Muscle layer of colon (tissue), 2 donors: Measurements from ENCODE around the gene GON4L.
"Not testable (repeated sequence)": the region's sequence is repeated elsewhere in the genome, so short reads cannot be mapped to it uniquely, and the experiment has no call there.

Source experiments
- H3K27ac ChIP-seq: one replicate; pipeline ENCODE4 v1.7.0; 2013; ENCODE audit warnings: low read depth, mild to moderate bottlenecking, low read length, moderate library complexity
- H3K27me3 ChIP-seq, 2 donors: one replicate each; pipeline ENCODE4 v1.7.0; 2013; ENCODE audit warnings: low read length in 2 of 2, mild to moderate bottlenecking in 2 of 2; ENCODE audit not compliant: insufficient read depth in 2 of 2, control insufficient read depth in 1 of 2
- H3K36me3 ChIP-seq: one replicate; pipeline ENCODE4 v1.7.0; 2013; ENCODE audit warnings: mild to moderate bottlenecking, low read length; ENCODE audit not compliant: insufficient read depth
- H3K4me1 ChIP-seq: one replicate; pipeline ENCODE4 v1.7.0; 2013; ENCODE audit warnings: mild to moderate bottlenecking, low read length; ENCODE audit not compliant: insufficient read depth
- H3K4me3 ChIP-seq, 2 donors: one replicate each; pipeline ENCODE4 v1.7.0; 2013; ENCODE audit warnings: low read length in 2 of 2, low read depth in 1 of 2, mild to moderate bottlenecking in 1 of 2, moderate library complexity in 1 of 2
- H3K9ac ChIP-seq: one replicate; pipeline ENCODE4 v1.7.0; 2013; ENCODE audit warnings: low read length
- H3K9me3 ChIP-seq: one replicate; pipeline ENCODE4 v1.7.0; 2013; ENCODE audit warnings: mild to moderate bottlenecking, low read length
- donor health status: abdominal sarcoma.
- donor health status: Adenocarcinoma of cecum.

Gene GON4L

DNA sequence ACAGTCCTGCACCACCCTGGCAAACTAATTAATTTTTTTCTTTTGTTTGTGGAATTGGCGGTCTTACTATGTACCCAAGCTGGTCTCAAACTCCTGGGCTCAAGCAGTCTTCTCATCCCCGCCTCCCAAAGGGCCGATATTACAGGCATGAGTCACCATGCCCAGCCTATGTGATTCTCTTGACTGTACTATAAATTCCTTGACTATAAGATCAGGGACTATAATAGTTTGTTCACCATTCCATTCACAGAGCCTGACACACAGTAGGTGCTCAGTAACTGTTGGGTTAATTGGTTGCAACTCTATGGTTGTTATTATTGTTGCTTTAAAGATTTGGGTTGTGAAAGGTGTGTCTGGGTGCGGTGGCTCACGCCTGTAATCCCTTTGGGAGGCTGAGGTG, 150.9 kb downstream of the GON4L start:
- Histone ChIP-seq H3K9me3 (no peaks in the 10 kb centered on the region), H3K27ac (no peak overlapping the region), H3K27me3 (no peaks in the 10 kb centered on the region), H3K4me1 (no peaks in the 10 kb centered on the region), H3K4me3 (no peak overlapping the region), H3K36me3 (no peaks in the 10 kb centered on the region), H3K9ac (no peak overlapping the region)

DNA sequence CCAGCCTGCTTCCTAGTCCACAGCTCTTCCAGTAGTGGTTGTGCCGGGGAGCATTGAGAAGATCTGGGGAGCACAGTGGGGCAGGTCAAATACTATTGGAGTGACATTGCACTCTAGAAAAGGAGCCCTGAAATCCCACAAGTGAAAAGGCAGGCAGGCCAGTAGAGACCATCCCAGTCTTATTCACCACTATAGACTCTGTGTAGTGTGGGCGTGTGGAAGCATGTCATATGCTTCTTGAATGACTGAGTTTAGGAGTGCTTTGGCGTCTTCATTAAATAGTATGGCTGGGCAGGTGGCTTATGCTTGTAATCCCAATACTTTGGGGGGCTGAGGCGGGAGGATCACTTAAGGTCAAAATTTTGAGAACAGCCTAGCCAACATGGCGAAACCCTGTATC, 152.6 kb downstream of the GON4L start:
- H3K27me3 ChIP-seq, H3K4me3 ChIP-seq, H3K9me3 ChIP-seq, H3K9ac ChIP-seq, H3K4me1 ChIP-seq, H3K27ac ChIP-seq, H3K36me3 ChIP-seq: not testable (repeated sequence)

DNA sequence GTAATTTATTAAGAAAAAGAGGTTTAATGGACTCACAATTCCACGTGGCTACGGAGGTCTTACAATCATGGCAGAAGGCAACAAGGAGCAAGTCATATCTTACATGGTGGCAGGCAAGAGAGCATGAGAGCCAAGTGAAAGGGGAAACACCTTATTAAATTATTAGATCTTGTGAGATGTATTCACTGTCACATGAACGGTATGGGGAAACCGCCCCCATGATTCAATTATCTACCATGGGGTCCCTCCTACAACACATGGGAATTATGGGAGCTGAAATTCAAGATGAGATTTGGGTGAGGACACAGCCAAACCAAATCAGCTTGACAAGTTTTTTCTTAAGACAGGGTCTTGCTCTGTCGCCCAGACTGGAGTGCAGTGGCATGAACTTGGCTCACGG, 153.8 kb downstream of the GON4L start:
- Histone ChIP-seq H3K27me3 (no peaks in the 10 kb centered on the region), H3K27ac (no peak overlapping the region), H3K4me3 (no peak overlapping the region), H3K36me3 (no peaks in the 10 kb centered on the region), H3K9me3 (no peaks in the 10 kb centered on the region), H3K9ac (no peak overlapping the region), H3K4me1 (no peaks in the 10 kb centered on the region)

DNA sequence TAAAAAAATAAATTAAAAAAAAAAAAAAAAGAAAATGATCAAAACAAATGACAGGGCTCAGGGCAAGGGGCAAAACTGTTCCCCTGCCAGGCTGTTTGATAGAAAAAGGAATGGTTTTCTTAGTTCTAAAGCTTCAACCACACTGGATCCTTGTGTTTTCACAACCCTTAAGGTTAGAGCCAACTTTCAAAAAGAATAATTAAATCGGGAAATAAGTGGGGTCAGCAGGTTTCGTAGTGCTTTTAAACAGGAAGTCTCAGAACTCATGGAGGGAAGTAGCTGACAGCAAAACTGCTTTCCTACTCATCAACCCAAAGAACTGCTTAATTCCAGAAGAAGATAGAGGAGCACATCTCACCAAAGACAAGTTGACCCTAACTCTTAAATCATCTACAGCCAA, 155.3 kb downstream of the GON4L start:
- not testable (repeated sequence) for H3K4me3 ChIP-seq, H3K9ac ChIP-seq, H3K9me3 ChIP-seq, H3K27ac ChIP-seq, H3K27me3 ChIP-seq, H3K4me1 ChIP-seq, H3K36me3 ChIP-seq
